NCI-H2227 (cell line): Measurements from ENCODE around the gene RHPN2.
"Not testable (repeated sequence)": the region's sequence is repeated elsewhere in the genome, so short reads cannot be mapped to it uniquely, and the experiment has no call there.

Experiments
- DNase-seq: peaks from one replicate; lab custom pipeline; 2025; ENCODE audit not compliant: unreplicated experiment; lab: John Stamatoyannopoulos, UW

The RHPN2 gene

DNA sequence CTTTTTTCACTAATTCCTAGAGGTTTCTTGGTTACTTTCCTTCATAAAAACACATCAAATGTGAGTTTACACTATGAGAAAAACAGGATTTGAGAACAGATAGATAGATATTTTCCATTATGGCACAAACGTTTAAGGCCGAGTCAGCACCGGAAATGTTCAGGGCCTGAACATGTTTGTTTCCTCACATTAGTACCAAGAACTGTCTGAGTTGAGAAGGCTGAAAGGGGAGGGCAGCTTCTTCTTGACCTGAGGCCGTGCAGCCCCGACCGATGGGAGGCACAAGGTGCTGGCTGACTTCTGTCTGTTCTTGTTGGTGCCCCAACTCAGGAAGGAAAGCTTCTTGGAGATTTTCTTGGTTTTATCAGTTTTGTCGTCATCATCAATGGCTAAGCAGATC, 84.9 kb downstream of the RHPN2 start:
- DNase-seq = not testable (repeated sequence)

DNA sequence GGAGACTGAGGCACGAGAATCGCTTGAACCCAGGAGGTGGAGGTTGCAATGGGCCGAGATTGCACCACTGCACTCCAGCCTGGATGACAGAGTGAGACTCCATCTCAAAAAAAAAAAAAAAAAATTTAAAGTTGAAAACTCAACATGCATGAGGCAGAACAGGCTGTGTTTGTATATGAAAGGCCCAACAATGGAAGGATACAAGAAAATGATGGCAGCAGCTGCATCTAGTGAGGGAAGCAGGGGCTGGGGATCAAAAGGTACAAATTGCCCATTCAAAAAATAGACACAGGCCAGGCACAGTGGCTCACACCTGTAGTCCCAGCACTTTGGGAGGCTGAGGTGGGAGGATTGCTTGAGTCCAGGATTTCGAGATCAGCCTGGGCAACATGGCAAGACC, 86.9 kb downstream of the RHPN2 start:
- DNase-seq = not testable (repeated sequence)

DNA sequence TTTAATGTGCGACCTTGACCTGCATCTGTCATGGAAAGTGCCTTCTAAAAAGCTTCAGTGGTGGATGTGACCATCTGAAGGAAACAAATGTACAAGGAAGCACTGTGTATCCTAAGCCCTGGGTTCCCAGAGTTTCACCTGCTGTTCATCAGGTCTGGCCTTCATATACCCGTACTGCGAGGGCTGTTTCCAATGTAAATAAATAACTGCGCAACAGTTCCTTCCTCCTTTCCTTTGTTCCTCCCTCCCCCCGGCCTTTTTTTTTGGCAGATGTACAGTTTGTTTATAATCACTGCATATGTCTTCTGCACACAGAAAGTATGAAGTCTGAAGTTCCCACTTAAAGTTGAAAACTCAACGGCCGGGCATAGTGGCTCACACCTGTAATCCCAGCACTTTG, 87.4 kb downstream of the RHPN2 start:
- DNase-seq = no peak

DNA sequence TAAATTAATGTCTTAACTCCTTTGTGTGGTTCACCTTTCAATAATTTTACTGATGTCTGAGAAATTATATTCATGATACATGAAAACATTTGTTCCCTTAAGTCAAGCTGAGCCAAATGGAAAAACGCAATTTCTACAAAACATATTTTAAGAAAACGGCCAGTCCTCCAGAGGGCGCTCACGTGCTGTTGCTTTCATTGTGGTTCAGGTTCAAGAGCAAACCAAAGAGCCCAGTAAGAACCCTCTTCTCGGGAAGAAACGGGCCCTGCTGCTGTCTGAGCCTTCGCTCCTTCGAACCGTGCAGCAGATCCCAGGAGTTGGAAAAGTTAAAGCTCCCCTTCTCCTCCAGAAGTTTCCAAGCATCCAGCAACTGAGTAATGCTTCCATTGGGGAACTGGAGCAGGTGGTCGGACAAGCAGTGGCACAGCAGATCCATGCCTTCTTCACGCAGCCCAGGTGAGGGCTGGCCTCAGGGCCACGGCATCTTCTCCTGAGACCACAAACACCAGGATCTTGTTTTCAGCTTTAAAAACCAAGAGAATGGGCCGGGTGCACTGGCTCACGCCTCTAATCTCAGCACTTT, 88.4 kb downstream of the RHPN2 start:
- peak; percentile 94 for DNase-seq

DNA sequence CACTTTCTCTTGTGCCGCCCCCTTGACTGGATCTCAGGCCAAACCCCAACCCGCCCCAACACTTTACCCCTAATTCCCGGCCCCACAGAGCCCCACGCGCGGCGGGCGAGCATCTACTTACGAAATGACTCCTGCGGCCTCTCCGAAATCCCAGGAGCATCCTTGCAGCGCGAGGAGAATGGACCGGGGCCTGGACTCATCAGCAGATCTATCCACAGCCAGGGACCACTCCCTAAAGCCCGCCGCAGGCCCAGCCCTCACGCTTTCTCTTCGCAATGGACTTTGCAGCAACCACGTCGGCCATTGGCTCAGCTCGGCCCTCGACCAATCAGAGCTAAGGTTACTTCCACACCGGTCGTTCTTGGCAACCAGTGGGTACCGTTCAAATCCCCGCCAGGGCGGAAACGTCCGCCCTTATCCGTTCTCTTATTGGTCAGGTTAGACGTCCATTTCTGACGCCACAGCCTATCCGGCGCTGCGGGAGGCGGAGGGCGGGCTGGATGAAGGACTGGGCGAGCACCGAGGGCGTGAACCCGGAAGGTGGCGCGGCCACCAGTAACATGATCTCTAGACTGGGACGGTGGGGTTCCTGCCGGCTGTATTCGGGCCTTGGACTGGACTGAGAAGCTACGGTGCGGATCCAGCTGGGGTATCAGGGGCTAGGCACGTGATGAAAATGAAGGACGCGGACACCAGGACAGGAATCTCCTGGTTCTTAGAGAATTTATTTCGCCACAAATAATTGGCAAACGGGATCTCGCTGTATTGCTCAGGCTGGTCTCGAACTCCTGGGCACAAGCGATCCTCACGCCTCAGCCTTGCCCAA, 92.8 kb downstream of the RHPN2 start, which contains the start of the genes CEP89 and FAAP24:
TSS of gene CEP89 (minus strand) at position 244 of the 826 bp plus-strand sequence. CDS start at position 160, 84 bp downstream.
TSS of gene FAAP24 (plus strand) at position 528 of the 826 bp plus-strand sequence. CDS start 955 bp downstream, outside the sequence.
- DNase-seq = peak; percentile 100

DNA sequence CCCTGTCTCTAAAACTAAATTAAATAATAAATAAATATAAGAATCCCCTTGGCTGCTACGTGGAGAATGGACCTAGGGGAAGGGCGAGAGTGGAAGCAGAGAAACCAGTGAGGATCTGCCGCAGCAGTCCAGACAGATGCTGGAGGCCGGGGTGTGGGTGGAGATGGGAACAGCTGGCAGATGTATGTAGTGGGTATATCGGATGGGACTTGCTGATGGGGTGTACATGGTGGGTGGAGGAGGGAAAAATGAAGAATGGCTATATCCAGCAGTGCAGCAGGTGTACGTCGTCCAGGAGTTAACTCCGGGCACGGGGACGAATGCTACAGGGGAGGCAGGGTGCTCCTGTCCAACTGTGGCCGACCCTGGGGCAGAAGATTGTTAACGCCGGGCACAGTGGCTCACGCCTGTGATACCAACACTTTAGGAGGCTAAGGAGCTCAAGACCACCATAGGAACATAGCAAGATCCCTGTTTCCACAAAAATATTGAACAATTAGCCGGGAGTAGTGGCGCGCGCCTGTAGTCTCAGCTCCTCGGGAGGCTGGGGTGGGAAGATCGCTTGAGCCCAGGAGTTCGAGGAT, 93.6 kb downstream of the RHPN2 start:
- DNase-seq = no peak

DNA sequence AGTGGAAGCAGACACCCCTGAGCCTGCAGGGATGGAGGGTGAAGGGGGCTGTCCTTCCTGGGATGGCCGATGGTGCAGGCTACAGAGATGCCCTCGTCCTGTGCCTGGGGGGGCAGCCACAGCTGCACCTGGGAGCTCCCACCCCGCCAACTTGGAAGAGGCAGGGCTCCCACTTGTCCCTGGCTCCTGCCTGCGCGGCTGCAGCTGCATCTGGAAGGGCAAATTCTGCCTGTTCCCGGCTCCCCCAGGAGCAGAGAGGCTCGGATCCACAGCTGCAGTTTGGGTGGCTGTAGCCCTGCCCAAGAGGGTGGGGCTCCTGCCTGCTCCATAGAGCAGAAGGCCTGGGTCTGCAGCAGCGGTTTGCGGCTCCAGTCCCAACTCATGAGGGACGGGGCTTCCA, 95.1 kb downstream of the RHPN2 start:
- no peak for DNase-seq

DNA sequence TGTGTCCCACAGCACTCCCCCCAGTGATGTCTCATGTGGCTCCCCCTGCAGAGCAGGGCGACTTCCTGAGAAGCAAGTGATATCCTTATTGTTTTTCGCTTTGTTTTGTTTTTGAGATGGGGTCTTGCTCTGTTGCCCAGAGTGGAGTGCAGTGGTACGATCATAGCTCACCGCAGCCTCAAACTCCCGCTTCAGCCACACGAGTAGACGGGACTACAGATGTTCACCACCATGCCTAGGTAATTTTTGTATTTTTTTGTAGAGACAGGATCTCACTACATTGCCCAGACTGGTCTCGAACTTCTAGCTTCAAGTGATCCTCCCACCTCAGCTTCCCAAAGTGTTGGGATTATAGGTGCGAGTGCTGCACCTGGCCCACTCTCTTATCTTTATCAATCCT, 97.9 kb downstream of the RHPN2 start:
- no peak for DNase-seq

DNA sequence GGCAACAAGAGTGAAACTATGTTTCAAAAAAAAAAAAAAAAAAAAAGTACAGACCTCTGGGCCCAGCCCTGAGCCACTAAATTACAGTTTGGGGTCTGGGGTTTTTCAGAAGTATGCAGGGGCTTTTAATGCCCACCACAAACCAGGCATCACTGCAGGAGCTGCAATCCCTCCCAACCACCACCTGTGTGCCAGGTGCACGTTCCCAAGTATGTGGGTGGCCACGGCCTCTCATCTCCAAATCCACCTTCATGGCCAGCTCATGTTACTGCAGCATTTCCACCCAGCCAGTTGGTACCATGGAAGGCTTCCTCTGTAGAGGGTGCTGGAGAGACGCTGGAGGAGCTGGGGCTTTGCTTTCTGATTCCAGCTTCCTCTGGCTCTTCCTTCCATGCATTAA, 119.4 kb downstream of the RHPN2 start:
- DNase-seq = no peak

DNA sequence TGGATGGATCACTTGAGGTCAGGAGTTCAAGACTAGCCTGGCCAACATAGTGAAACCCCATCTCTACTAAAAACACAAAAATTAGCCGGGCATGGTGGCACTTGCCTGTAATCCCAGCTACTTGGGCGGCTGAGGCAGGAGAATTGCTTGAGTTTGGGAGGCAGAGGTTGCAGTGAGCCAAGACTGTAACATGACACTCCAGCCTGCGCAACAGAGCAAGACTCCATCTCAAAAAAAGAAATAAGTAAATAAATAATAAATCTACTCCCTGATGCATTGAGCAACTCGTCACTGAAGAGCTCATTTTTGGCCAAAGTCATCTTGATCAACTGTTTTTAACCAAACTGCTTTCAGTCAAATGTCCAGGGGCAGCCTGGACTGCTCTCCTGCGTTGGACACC, 123.4 kb downstream of the RHPN2 start:
- not testable (repeated sequence) for DNase-seq

DNA sequence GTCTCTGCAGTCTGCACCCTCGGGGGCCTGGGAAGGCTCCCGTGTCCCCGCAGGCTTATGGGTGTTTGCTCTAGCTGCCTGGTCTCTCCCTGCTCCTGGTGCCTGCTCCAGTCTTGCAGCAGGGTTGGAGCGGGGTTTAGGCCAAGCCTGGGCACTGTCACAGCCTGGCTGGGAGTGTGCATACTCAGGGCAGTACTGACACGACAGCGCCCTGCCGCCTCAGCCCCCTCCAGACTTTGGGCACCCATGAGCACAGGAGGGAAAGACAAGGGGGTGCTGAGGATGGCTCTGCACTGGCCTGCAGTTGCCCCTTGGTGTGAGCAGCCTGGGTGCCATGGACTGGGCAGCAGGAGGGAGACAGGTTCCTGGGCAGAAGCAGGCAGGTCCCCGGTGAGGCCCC, 128.6 kb downstream of the RHPN2 start:
- no peak for DNase-seq

DNA sequence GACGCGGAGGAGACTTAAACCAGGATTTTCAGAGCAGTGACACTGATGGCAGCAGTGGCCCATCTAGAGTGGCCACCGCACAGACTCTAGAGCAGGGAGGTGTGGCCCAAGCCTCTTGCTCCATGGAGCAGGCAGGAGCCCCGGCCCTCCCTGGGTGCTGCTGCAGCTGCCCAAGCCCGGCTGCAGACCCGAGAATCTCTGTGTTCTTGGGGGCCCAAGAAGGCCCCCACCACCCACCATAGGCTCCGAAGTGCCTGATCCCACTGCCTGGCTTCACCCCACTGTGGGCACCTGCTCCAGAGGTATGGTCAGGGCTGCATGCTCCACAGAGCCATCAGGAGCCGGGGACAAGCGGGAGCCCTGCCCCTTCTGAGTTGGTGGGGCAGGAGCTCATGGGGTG, 129.1 kb downstream of the RHPN2 start:
- no peak for DNase-seq

DNA sequence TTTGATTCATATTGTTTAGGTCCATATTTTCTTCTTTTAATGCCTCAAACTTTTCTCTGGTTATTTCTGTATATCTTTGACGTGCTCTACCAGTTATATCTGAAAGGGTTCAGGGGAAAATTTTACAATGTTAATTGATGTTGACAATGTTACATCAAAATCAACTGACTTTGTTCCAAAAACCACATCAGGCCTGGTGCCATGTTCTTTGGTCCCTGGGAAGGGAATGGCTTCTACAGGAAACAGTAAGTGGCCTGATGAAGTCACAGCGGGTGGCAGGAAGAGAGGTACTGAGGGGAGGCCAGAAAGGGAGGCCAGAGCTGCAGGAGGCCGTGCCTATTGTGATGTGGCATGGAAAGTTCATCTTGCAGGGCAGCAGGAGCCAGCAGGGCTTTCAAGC, 131.1 kb downstream of the RHPN2 start:
- DNase-seq = no peak

DNA sequence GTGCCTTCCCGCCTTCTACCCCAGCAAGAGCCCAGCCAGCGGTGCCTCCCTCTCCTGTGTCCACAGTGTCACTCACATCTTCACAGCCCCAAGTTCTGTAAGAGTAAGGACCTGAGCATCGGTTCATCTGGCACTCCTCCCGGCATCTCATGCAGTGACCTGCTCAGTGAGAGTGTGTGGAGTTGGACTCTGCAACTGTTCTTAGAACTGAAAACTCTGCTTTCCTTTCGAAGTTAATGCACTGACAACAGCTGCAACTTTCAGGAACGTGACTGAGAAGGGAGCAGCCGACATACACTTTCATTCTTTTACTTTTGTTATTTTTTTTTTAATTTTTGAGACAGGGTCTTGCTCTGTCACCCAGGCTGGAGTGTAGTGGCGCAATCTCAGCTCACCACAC, 134.1 kb downstream of the RHPN2 start:
- DNase-seq = no peak

DNA sequence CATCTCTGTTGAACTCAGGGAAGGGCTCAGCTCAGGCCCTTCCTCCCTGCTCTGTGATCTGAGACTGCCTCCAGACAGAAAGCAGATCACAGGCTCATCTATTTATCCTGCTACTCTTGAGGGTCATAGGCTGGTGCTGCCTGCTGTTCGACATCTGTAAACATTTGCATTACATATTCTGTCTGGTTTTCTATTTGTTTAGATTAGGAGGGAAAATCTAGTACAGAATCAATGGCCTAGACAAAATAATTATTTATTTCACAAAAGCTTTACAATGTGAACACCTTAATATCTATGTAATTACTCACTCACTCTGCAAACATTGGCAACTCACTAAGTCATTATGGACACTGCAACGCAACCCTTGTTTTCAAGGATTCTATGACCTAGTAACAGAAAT, 135.9 kb downstream of the RHPN2 start:
- no peak for DNase-seq
